ENCODE measurements around the gene TBC1D16.
"Not testable (repeated sequence)": the region's sequence is repeated elsewhere in the genome, so short reads cannot be mapped to it uniquely, and the experiment has no call there.

TBC1D16 gene

GRCh38 chr17:79912552-79913330 is 122.9 kb downstream of the TBC1D16 start:
- DNase-seq, result no peak

- no peak for DNase-seq
These were observed 124.0 kb downstream of the TBC1D16 start for GRCh38 chr17:79911430-79912399.

GRCh38 chr17:79910985-79911361 is 124.7 kb downstream of the TBC1D16 start:
- DNase-seq, result no peak

- DNase-seq, result no peak
These were observed 126.6 kb downstream of the TBC1D16 start for GRCh38 chr17:79909121-79909520.

- no peak for DNase-seq
These were observed 127.8 kb downstream of the TBC1D16 start for GRCh38 chr17:79907850-79908249.

- no peak for DNase-seq
These were observed 128.4 kb downstream of the TBC1D16 start for GRCh38 chr17:79907217-79907715.

GRCh38 chr17:79905832-79906231 is 129.8 kb downstream of the TBC1D16 start:
- DNase-seq, result no peak

- no peak for DNase-seq
These were observed 130.8 kb downstream of the TBC1D16 start for GRCh38 chr17:79904865-79905264.

- no peak for DNase-seq
These were observed 133.4 kb downstream of the TBC1D16 start for GRCh38 chr17:79902146-79902791.

GRCh38 chr17:79901131-79901530 is 134.5 kb downstream of the TBC1D16 start:
- no peak for DNase-seq

GRCh38 chr17:79899584-79899983 is 136.1 kb downstream of the TBC1D16 start:
- no peak for DNase-seq

- no peak for DNase-seq
These were observed 138.2 kb downstream of the TBC1D16 start for GRCh38 chr17:79897243-79898063.

GRCh38 chr17:79893457-79893856 is 142.2 kb downstream of the TBC1D16 start:
- not testable (repeated sequence) for DNase-seq

GRCh38 chr17:79892457-79893241 is 143.0 kb downstream of the TBC1D16 start:
- DNase-seq, result no peak

- DNase-seq, result no peak
These were observed 144.4 kb downstream of the TBC1D16 start for GRCh38 chr17:79891113-79891730.

GRCh38 chr17:79890706-79891105 is 145.0 kb downstream of the TBC1D16 start:
- DNase-seq, result no peak

- DNase-seq, result no peak
These were observed 146.6 kb downstream of the TBC1D16 start for GRCh38 chr17:79888811-79889634.

GRCh38 chr17:79888009-79888540 is 147.6 kb downstream of the TBC1D16 start:
- DNase-seq, result no peak

- DNase-seq, result no peak
These were observed 148.2 kb downstream of the TBC1D16 start for GRCh38 chr17:79887451-79887991.
